GM12891 (cell line): Measurements from ENCODE around the gene MADD.

Experiments used
- POLR2A ChIP-seq: IDR thresholded peaks from 2 replicates; pipeline ENCODE4 v1.6.1; 2011; ENCODE audit warnings: low read depth, low read length, control low read depth
- POLR2AphosphoS5 ChIP-seq: IDR thresholded peaks from 2 replicates; pipeline ENCODE4 v1.6.1; 2011; ENCODE audit warnings: low read depth, low read length, control low read depth
- POU2F2 ChIP-seq: IDR thresholded peaks from 2 replicates; pipeline ENCODE4 v1.6.1; 2011; ENCODE audit warnings: low read depth, mild to moderate bottlenecking, control low read depth, low read length, moderate library complexity
- SPI1 ChIP-seq: IDR thresholded peaks from 2 replicates; pipeline ENCODE4 v1.6.1; 2011; ENCODE audit warnings: low read depth, low read length, control low read depth
- TAF1 ChIP-seq: IDR thresholded peaks from 2 replicates; pipeline ENCODE4 v1.6.1; 2011; ENCODE audit warnings: low read depth, low read length, control low read depth

DNA sequence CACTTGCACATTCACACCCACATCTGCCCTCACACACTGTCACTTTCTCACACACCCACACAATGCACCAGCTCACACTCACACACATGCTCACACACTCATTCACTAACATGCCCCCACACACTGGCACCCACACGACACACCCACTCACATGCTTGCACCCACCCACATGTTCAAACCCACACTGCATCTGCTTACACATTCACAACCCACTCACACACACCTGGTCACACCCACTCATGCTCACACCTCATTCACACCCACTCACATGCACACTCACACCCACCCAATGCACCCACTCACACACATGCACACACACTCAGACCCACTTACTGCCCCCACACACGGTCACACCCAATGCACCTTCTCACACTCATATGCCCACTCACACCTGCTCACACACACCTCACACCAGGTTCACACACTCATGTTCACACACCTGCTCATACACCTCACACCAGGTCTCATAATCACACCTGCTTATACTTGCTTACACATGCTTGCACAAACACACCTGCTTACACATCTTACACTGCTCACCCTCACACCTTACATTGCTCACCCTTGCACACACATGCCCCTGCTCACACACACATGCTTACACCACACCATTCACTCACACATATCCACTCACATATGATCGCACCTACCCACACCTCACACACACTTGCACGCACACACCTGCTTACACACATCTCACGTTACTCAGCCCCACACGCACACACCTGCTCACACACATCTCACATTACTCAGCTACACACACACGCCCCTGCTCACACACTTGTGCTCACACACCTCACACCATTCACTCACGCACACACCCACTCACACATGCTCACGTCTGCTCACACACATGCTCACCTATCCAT, 86.4 kb downstream of the MADD start:
- TF ChIP-seq POLR2A (no peak), SPI1 (no peak), POU2F2 (no peak), TAF1 (no peak), POLR2AphosphoS5 (no peak)
